Measurements from ENCODE around the gene MTX2.

- TF ChIP-seq REST (IDR thresholded peaks at IDR 0.05; ENCODE audit: insufficient read depth in 1 of 2, low read depth in 2 of 2, low read length in 1 of 2) (no peak), CTCF (IDR thresholded peaks at IDR 0.05) (no peak), SIN3A (IDR thresholded peaks at IDR 0.05; ENCODE audit: borderline replicate concordance, insufficient read depth, low read depth, low read length) (no peak)
These were observed 31.8 kb upstream of the MTX2 start for GRCh38 chr2:176237456-176237855.

Data from Panc1 (cell line).